ENCODE measurements around the gene TSHZ1. TPM values are rescaled to one million over a fixed set of nuclear protein-coding genes. Genes with fewer than 3 reads are reported as not detected.

TSHZ1 gene
- total and polyA plus RNA-seq, 2 of the 8 experiments (the other 6 are each of a cell fraction or from before 2014, with no cell fraction given), result 0.03 to 0.32 TPM

- Histone ChIP-seq H3K27me3 (replicated peaks in 1 of 4; ENCODE audit: control insufficient read depth in 3 of 4, extremely low read depth in 1 of 4, insufficient read depth in 3 of 4, low read length in 3 of 4) (no peaks in the 10 kb centered on the region), H2BK20ac (ENCODE audit: low read length) (no peak overlapping the region), H3K14ac (ENCODE audit: insufficient read length) (no peak overlapping the region), H4K91ac (replicated peaks; ENCODE audit: insufficient read length, low read length) (no peak overlapping the region), H3K27ac (ENCODE audit: low read depth, low read length) (no peak overlapping the region), H3K23ac (ENCODE audit: insufficient read length) (no peak overlapping the region), H3K79me1 (ENCODE audit: low read depth, low read length) (no peaks in the 10 kb centered on the region), H3K4me2 (ENCODE audit: insufficient read depth in 1 of 2, low read depth in 2 of 2, low read length in 2 of 2) (no peak overlapping the region), H3K4ac (replicated peaks; ENCODE audit: insufficient read length, low read depth, low read length) (no peak overlapping the region), H2AK5ac (ENCODE audit: low read depth, low read length) (no peak overlapping the region), H2BK12ac (ENCODE audit: low read depth, low read length) (no peak overlapping the region), H3K23me2 (ENCODE audit: low read depth, low read length) (no peaks in the 10 kb centered on the region), H3K4me1 (replicated peaks in 1 of 4; ENCODE audit: control insufficient read depth in 3 of 4, insufficient read depth in 4 of 4, low read length in 3 of 4) (no peaks in the 10 kb centered on the region), H2BK120ac (replicated peaks; ENCODE audit: low read depth, low read length) (no peak overlapping the region), H3K9ac (replicated peaks in 1 of 4; ENCODE audit: extremely low read depth in 1 of 4, low read depth in 3 of 4, low read length in 3 of 4) (no peak overlapping the region), H4K5ac (ENCODE audit: insufficient read length, low read depth, low read length) (no peak overlapping the region), H3K36me3 (ENCODE audit: control insufficient read depth in 2 of 4, insufficient read depth in 4 of 4, low read length in 3 of 4) (no peaks in the 10 kb centered on the region), H3K56ac (replicated peaks; ENCODE audit: insufficient read length, low read depth, low read length) (no peak overlapping the region), H3K79me2 (ENCODE audit: control insufficient read depth in 1 of 2, insufficient read depth in 2 of 2, low read length in 2 of 2) (no peaks in the 10 kb centered on the region), H3K18ac (ENCODE audit: extremely low read depth, low read length) (no peak overlapping the region), H2AFZ (ENCODE audit: low read length) (no peak overlapping the region), H2BK15ac (ENCODE audit: low read length) (no peak overlapping the region), H4K20me1 (replicated peaks in 1 of 2; ENCODE audit: control insufficient read depth in 1 of 2, insufficient read depth in 2 of 2, low read length in 2 of 2) (no peaks in the 10 kb centered on the region), H3K9me3 (ENCODE audit: insufficient read depth in 2 of 2, low read depth in 1 of 2, low read length in 1 of 2) (no peaks in the 10 kb centered on the region), H2BK5ac (ENCODE audit: low read depth, low read length) (no peak overlapping the region), H4K8ac (ENCODE audit: extremely low read depth, insufficient read depth, low read length) (no peak overlapping the region), H3K4me3 (ENCODE audit: extremely low read depth in 1 of 4, insufficient read depth in 2 of 4, low read depth in 3 of 4, low read length in 4 of 4) (no peak overlapping the region)
- no peak for FAIRE-seq
- no peak for TF ChIP-seq JUN (IDR thresholded peaks at IDR 0.05; ENCODE audit: low read depth, low read length)
- no peak for TF ChIP-seq KDM4A (IDR thresholded peaks at IDR 0.05; ENCODE audit: low read depth, low read length, severe bottlenecking)
- no peak for TF ChIP-seq MAFK (IDR thresholded peaks at IDR 0.05; ENCODE audit: low read depth, low read length)
- no peak for TF ChIP-seq ATF3 (IDR thresholded peaks at IDR 0.05; ENCODE audit: insufficient read depth, low read depth, low read length)
- ChIA-PET CTCF (ENCODE audit: partially characterized antibody) (interaction anchor here (1.2 kb wide), 2 partner anchors 14 to 16 kb away, joined by 3 to 4 read pairs; no protein-coding TSS in a partner anchor), POLR2A (ENCODE audit: partially characterized antibody) (no interaction called here)
- no peak for DNase-seq (ENCODE audit: low read depth in 1 of 2, low spot score in 2 of 2)
Measured at GRCh38 chr18:75256376-75256775, 45.8 kb downstream of the TSHZ1 start.
